Measurements from ENCODE around the gene SLC66A3. TPM values are rescaled to one million over a fixed set of nuclear protein-coding genes. Genes with fewer than 3 reads are reported as not detected.

SLC66A3 gene
- total RNA-seq, 5 donors from 2014 or later (not counting 1 experiment from before 2014, with no cell fraction given), result 10.7 to 32.0 (median 21.2) TPM

- H3K36me3 Mint-ChIP-seq, result peaks cover 28% of the 10 kb centered on the region
- H3K27ac ChIP-seq (ENCODE audit: low read length), result no peak overlapping the region
- no CpG with 5 or more reads among the region's 3 CpGs for WGBS (ENCODE audit: insufficient coverage)
- H3K4me1 ChIP-seq (ENCODE audit: control insufficient read depth in 1 of 2, extremely low read depth in 1 of 2, insufficient read depth in 2 of 2, low read length in 2 of 2), result no peaks in the 10 kb centered on the region
- no peaks in the 10 kb centered on the region for H3K9me3 Mint-ChIP-seq
- POLR2A ChIA-PET, result no interaction called here
- no peak overlapping the region for H3K4me3 ChIP-seq (ENCODE audit: control insufficient read depth in 1 of 2, extremely low read depth in 1 of 2, low read length in 1 of 2)
- peaks cover 0 to 16% of the 10 kb centered on the region in 2 donors for H3K36me3 ChIP-seq (ENCODE audit: control insufficient read depth in 2 of 2, extremely low read depth in 1 of 2, insufficient read depth in 1 of 2, low read length in 1 of 2)
- no peaks in the 10 kb centered on the region for H3K9me3 ChIP-seq
- CTCF ChIA-PET, result interaction anchor here in 1 of 2 donors (1.0 kb wide), 1 partner anchor 70 kb away, joined by 4 read pairs; a partner anchor contains a TSS
- H3K4me3 Mint-ChIP-seq, result no peak overlapping the region
- no peak for DNase-seq
- no peak for ATAC-seq (replicated peaks in 1 of 4)
- H3K27me3 Mint-ChIP-seq, result no peaks in the 10 kb centered on the region
- H3K27me3 ChIP-seq (replicated peaks in 1 of 2; ENCODE audit: control insufficient read depth in 2 of 2, extremely low read depth in 1 of 2, insufficient read depth in 2 of 2, low read length in 1 of 2), result no peaks in the 10 kb centered on the region
- H3K4me1 Mint-ChIP-seq, result peaks cover 0 to 14% (median 5%) of the 10 kb centered on the region in 3 donors
- no peak overlapping the region for H3K27ac Mint-ChIP-seq
Measured at GRCh38 chr2:11203480-11203879, 48.2 kb downstream of the SLC66A3 start.

- ChIA-PET CTCF (interaction anchor here in 1 of 2 donors (0.7 kb wide), 2 partner anchors 17 to 108 kb away, joined by 3 to 4 read pairs; no protein-coding TSS in a partner anchor), POLR2A (no interaction called here)
- no peaks in the 10 kb centered on the region for H3K4me1 ChIP-seq (ENCODE audit: control insufficient read depth in 1 of 2, extremely low read depth in 1 of 2, insufficient read depth in 2 of 2, low read length in 2 of 2)
- no peaks in the 10 kb centered on the region for H3K27me3 ChIP-seq (replicated peaks in 1 of 2; ENCODE audit: control insufficient read depth in 2 of 2, extremely low read depth in 1 of 2, insufficient read depth in 2 of 2, low read length in 1 of 2)
- no peak overlapping the region for H3K4me3 ChIP-seq (ENCODE audit: control insufficient read depth in 1 of 2, extremely low read depth in 1 of 2, low read length in 1 of 2)
- Mint-ChIP-seq H3K9me3 (no peaks in the 10 kb centered on the region), H3K4me1 (peaks cover 1 to 14% (median 5%) of the 10 kb centered on the region in 3 donors), H3K27ac (no peak overlapping the region), H3K27me3 (no peaks in the 10 kb centered on the region), H3K36me3 (peaks cover 28% of the 10 kb centered on the region), H3K4me3 (no peak overlapping the region)
- ATAC-seq (replicated peaks in 1 of 4) (no peak), DNase-seq (no peak)
- no peak overlapping the region for H3K27ac ChIP-seq (ENCODE audit: low read length)
- peaks cover 0 to 21% of the 10 kb centered on the region in 2 donors for H3K36me3 ChIP-seq (ENCODE audit: control insufficient read depth in 2 of 2, extremely low read depth in 1 of 2, insufficient read depth in 1 of 2, low read length in 1 of 2)
- H3K9me3 ChIP-seq, result no peaks in the 10 kb centered on the region
Measured at GRCh38 chr2:11208083-11208482, 52.8 kb downstream of the SLC66A3 start.

- no peak for ATAC-seq (replicated peaks in 1 of 4)
- H3K36me3 ChIP-seq (ENCODE audit: control insufficient read depth in 2 of 2, extremely low read depth in 1 of 2, insufficient read depth in 1 of 2, low read length in 1 of 2), result peaks cover 0 to 37% of the 10 kb centered on the region in 2 donors
- no peak overlapping the region for H3K4me3 Mint-ChIP-seq
Measured at GRCh38 chr2:11212645-11213044, 57.4 kb downstream of the SLC66A3 start.

GRCh38 chr2:11213090-11213638 is 57.9 kb downstream of the SLC66A3 start:
- Histone ChIP-seq H3K9me3 (no peaks in the 10 kb centered on the region), H3K27ac (ENCODE audit: low read length) (no peak overlapping the region), H3K27me3 (replicated peaks in 1 of 2; ENCODE audit: control insufficient read depth in 2 of 2, extremely low read depth in 1 of 2, insufficient read depth in 2 of 2, low read length in 1 of 2) (no peaks in the 10 kb centered on the region), H3K4me1 (ENCODE audit: control insufficient read depth in 1 of 2, extremely low read depth in 1 of 2, insufficient read depth in 2 of 2, low read length in 2 of 2) (no peaks in the 10 kb centered on the region), H3K36me3 (ENCODE audit: control insufficient read depth in 2 of 2, extremely low read depth in 1 of 2, insufficient read depth in 1 of 2, low read length in 1 of 2) (peaks cover 0 to 37% of the 10 kb centered on the region in 2 donors), H3K4me3 (ENCODE audit: control insufficient read depth in 1 of 2, extremely low read depth in 1 of 2, low read length in 1 of 2) (no peak overlapping the region)
- ChIA-PET CTCF (no interaction called here), POLR2A (no interaction called here)
- no peak overlapping the region for H3K4me3 Mint-ChIP-seq
- no peaks in the 10 kb centered on the region for H3K27me3 Mint-ChIP-seq
- peaks cover 0 to 6% (median 0%) of the 10 kb centered on the region in 3 donors for H3K4me1 Mint-ChIP-seq
- 98% methylated on average over 5 of the region's 5 CpGs for WGBS (ENCODE audit: insufficient coverage)
- no peak for ATAC-seq (replicated peaks in 1 of 4)
- peaks cover 42% of the 10 kb centered on the region for H3K36me3 Mint-ChIP-seq
- no peak for DNase-seq
- H3K27ac Mint-ChIP-seq, result no peak overlapping the region
- no peaks in the 10 kb centered on the region for H3K9me3 Mint-ChIP-seq

More at GRCh38 chr2:11212645-11213044, 57.4 kb downstream of the SLC66A3 start:
- ChIA-PET CTCF (no interaction called here), POLR2A (no interaction called here)
- Histone ChIP-seq H3K9me3 (no peaks in the 10 kb centered on the region), H3K27me3 (replicated peaks in 1 of 2; ENCODE audit: control insufficient read depth in 2 of 2, extremely low read depth in 1 of 2, insufficient read depth in 2 of 2, low read length in 1 of 2) (no peaks in the 10 kb centered on the region), H3K4me1 (ENCODE audit: control insufficient read depth in 1 of 2, extremely low read depth in 1 of 2, insufficient read depth in 2 of 2, low read length in 2 of 2) (no peaks in the 10 kb centered on the region), H3K4me3 (ENCODE audit: control insufficient read depth in 1 of 2, extremely low read depth in 1 of 2, low read length in 1 of 2) (no peak overlapping the region), H3K27ac (ENCODE audit: low read length) (no peak overlapping the region)
- Mint-ChIP-seq H3K27ac (no peak overlapping the region), H3K4me1 (peaks cover 0 to 6% (median 0%) of the 10 kb centered on the region in 3 donors), H3K9me3 (no peaks in the 10 kb centered on the region), H3K36me3 (peaks cover 42% of the 10 kb centered on the region), H3K27me3 (no peaks in the 10 kb centered on the region)
- DNase-seq, result no peak

GRCh38 chr2:11213975-11214374 is 58.7 kb downstream of the SLC66A3 start:
- CTCF ChIA-PET, result no interaction called here
- H3K36me3 ChIP-seq (ENCODE audit: control insufficient read depth in 2 of 2, extremely low read depth in 1 of 2, insufficient read depth in 1 of 2, low read length in 1 of 2), result peaks cover 0 to 37% of the 10 kb centered on the region in 2 donors
- WGBS (ENCODE audit: insufficient coverage), result no CpG with 5 or more reads among the region's 1 CpG
- POLR2A ChIA-PET, result no interaction called here
- no peak for ATAC-seq (replicated peaks in 1 of 4)
- no peaks in the 10 kb centered on the region for H3K4me1 ChIP-seq (ENCODE audit: control insufficient read depth in 1 of 2, extremely low read depth in 1 of 2, insufficient read depth in 2 of 2, low read length in 2 of 2)
- no peak overlapping the region for H3K27ac ChIP-seq (ENCODE audit: low read length)
- H3K27ac Mint-ChIP-seq, result no peak overlapping the region
- no peak overlapping the region for H3K4me3 Mint-ChIP-seq
- H3K36me3 Mint-ChIP-seq, result peaks cover 45% of the 10 kb centered on the region
- H3K4me3 ChIP-seq (ENCODE audit: control insufficient read depth in 1 of 2, extremely low read depth in 1 of 2, low read length in 1 of 2), result no peak overlapping the region
- no peaks in the 10 kb centered on the region for H3K27me3 Mint-ChIP-seq
- H3K4me1 Mint-ChIP-seq, result peaks cover 0 to 6% (median 0%) of the 10 kb centered on the region in 3 donors
- H3K9me3 Mint-ChIP-seq, result no peaks in the 10 kb centered on the region
- no peaks in the 10 kb centered on the region for H3K9me3 ChIP-seq
- H3K27me3 ChIP-seq (replicated peaks in 1 of 2; ENCODE audit: control insufficient read depth in 2 of 2, extremely low read depth in 1 of 2, insufficient read depth in 2 of 2, low read length in 1 of 2), result no peaks in the 10 kb centered on the region
- DNase-seq, result no peak

GRCh38 chr2:11214770-11215169 is 59.5 kb downstream of the SLC66A3 start:
- peaks cover 0 to 6% (median 0%) of the 10 kb centered on the region in 3 donors for H3K4me1 Mint-ChIP-seq
- H3K27ac Mint-ChIP-seq, result no peak overlapping the region
- H3K4me3 Mint-ChIP-seq, result no peak overlapping the region
- peaks cover 49% of the 10 kb centered on the region for H3K36me3 Mint-ChIP-seq
- H3K9me3 ChIP-seq, result no peaks in the 10 kb centered on the region
- CTCF ChIA-PET, result no interaction called here
- H3K27ac ChIP-seq (ENCODE audit: low read length), result no peak overlapping the region
- DNase-seq (no peak), ATAC-seq (replicated peaks in 1 of 4) (no peak)
- no peaks in the 10 kb centered on the region for H3K9me3 Mint-ChIP-seq
- H3K27me3 Mint-ChIP-seq, result no peaks in the 10 kb centered on the region
- POLR2A ChIA-PET, result no interaction called here
- H3K4me3 ChIP-seq (ENCODE audit: control insufficient read depth in 1 of 2, extremely low read depth in 1 of 2, low read length in 1 of 2), result no peak overlapping the region
- H3K36me3 ChIP-seq (ENCODE audit: control insufficient read depth in 2 of 2, extremely low read depth in 1 of 2, insufficient read depth in 1 of 2, low read length in 1 of 2), result peaks cover 0 to 40% of the 10 kb centered on the region in 2 donors
- H3K27me3 ChIP-seq (replicated peaks in 1 of 2; ENCODE audit: control insufficient read depth in 2 of 2, extremely low read depth in 1 of 2, insufficient read depth in 2 of 2, low read length in 1 of 2), result no peaks in the 10 kb centered on the region
- WGBS (ENCODE audit: insufficient coverage), result no CpG with 5 or more reads among the region's 4 CpGs
- no peaks in the 10 kb centered on the region for H3K4me1 ChIP-seq (ENCODE audit: control insufficient read depth in 1 of 2, extremely low read depth in 1 of 2, insufficient read depth in 2 of 2, low read length in 2 of 2)

- POLR2A ChIA-PET, result no interaction called here
- no peaks in the 10 kb centered on the region for H3K9me3 ChIP-seq
- ATAC-seq (replicated peaks in 1 of 4) (no peak), DNase-seq (no peak)
- Mint-ChIP-seq H3K36me3 (peaks cover 52% of the 10 kb centered on the region), H3K4me3 (no peak overlapping the region), H3K27me3 (no peaks in the 10 kb centered on the region), H3K27ac (no peak overlapping the region), H3K4me1 (peaks cover 0 to 6% (median 0%) of the 10 kb centered on the region in 3 donors), H3K9me3 (no peaks in the 10 kb centered on the region)
- no peaks in the 10 kb centered on the region for H3K27me3 ChIP-seq (replicated peaks in 1 of 2; ENCODE audit: control insufficient read depth in 2 of 2, extremely low read depth in 1 of 2, insufficient read depth in 2 of 2, low read length in 1 of 2)
- no peak overlapping the region for H3K4me3 ChIP-seq (ENCODE audit: control insufficient read depth in 1 of 2, extremely low read depth in 1 of 2, low read length in 1 of 2)
- no CpG with 5 or more reads among the region's 3 CpGs for WGBS (ENCODE audit: insufficient coverage)
- H3K4me1 ChIP-seq (ENCODE audit: control insufficient read depth in 1 of 2, extremely low read depth in 1 of 2, insufficient read depth in 2 of 2, low read length in 2 of 2), result no peaks in the 10 kb centered on the region
- H3K36me3 ChIP-seq (ENCODE audit: control insufficient read depth in 2 of 2, extremely low read depth in 1 of 2, insufficient read depth in 1 of 2, low read length in 1 of 2), result peaks cover 0 to 39% of the 10 kb centered on the region in 2 donors
- CTCF ChIA-PET, result interaction anchor here in 1 of 2 donors (0.6 kb wide), 1 partner anchor 15 kb away, joined by 3 read pairs; no protein-coding TSS in a partner anchor
- H3K27ac ChIP-seq (ENCODE audit: low read length), result no peak overlapping the region
Measured at GRCh38 chr2:11215407-11215806, 60.1 kb downstream of the SLC66A3 start.

Measured in T-cell (primary cell).